ENCODE data around the gene SUSD6.
"Not testable (repeated sequence)": the region's sequence is repeated elsewhere in the genome, so short reads cannot be mapped to it uniquely, and the experiment has no call there.

SUSD6 gene

DNA sequence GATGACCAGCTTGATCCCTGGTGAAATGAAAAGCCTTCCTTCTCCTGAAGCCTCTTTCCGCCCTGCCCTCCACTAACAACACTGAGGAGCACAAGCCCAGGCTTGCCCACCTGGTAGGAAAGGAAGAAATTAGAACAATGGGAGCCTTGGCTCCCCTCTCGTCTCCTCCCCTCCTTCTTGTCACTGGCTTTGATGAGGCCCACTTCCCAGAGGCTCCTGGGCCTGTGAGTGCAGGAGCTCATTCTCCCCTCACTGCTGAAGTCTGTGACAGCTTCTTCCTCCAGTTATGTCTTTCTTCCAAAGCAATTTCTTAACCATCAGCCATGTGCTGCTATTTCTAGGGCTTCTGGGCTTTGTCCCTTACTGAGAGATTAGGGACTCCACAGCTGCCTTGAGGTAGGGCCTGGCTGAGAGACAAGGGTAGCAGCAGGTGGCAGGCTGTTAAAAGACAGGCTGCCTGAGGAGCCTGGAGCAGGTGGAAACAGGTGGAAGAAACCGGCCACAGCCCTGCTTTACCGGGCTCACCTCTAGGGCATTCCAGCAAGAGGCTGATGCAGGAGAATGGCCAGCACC is 101.9 kb downstream of the SUSD6 start:
- peak overlapping the region; percentile 95 for H3K27ac ChIP-seq
- TF ChIP-seq ZFX (IDR thresholded peaks at IDR 0.05), result no peak
- TF ChIP-seq, protein P1, sequence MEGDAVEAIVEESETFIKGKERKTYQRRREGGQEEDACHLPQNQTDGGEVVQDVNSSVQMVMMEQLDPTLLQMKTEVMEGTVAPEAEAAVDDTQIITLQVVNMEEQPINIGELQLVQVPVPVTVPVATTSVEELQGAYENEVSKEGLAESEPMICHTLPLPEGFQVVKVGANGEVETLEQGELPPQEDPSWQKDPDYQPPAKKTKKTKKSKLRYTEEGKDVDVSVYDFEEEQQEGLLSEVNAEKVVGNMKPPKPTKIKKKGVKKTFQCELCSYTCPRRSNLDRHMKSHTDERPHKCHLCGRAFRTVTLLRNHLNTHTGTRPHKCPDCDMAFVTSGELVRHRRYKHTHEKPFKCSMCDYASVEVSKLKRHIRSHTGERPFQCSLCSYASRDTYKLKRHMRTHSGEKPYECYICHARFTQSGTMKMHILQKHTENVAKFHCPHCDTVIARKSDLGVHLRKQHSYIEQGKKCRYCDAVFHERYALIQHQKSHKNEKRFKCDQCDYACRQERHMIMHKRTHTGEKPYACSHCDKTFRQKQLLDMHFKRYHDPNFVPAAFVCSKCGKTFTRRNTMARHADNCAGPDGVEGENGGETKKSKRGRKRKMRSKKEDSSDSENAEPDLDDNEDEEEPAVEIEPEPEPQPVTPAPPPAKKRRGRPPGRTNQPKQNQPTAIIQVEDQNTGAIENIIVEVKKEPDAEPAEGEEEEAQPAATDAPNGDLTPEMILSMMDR (conservative IDR thresholded peaks at IDR 0.05), result no peak; the same call in 1 of the 2 replicates

DNA sequence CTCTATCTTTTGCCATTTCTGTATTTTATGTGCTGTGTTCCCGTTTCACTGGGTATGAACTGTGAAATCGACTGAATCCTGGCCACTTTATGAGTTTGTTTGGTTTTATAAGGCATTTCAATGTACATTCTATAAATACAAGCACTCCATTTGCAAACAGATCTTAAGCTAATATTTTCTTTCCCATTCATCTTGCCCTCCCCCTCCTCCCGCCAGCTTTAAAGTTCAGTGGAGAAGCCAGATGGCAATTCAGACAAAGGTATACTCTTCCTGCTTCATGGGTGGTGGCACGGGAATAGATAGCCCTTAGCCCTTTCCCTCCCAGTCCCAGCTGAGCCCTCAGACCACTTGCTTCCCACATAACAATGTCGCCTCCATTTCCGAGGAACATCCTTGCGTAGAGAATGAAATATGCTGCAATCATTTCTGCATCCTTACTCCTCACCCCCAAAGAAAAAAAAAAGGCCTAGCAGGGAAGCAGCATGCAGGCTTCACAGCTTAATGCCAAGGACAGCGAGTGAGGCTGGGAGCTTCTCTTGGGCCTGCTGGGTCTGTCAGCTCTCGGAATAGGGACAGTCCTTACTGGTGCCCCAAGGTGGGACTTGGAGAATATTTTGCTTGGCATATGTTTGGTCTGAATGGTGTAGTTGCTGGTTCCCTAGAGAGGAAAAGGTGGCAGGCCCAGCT is 102.7 kb downstream of the SUSD6 start:
- peak overlapping the region; percentile 95 for H3K27ac ChIP-seq
- peak; percentile 64 for TF ChIP-seq ZFX (IDR thresholded peaks at IDR 0.05)
- TF ChIP-seq, protein P1 (conservative IDR thresholded peaks at IDR 0.05), result no peak

DNA sequence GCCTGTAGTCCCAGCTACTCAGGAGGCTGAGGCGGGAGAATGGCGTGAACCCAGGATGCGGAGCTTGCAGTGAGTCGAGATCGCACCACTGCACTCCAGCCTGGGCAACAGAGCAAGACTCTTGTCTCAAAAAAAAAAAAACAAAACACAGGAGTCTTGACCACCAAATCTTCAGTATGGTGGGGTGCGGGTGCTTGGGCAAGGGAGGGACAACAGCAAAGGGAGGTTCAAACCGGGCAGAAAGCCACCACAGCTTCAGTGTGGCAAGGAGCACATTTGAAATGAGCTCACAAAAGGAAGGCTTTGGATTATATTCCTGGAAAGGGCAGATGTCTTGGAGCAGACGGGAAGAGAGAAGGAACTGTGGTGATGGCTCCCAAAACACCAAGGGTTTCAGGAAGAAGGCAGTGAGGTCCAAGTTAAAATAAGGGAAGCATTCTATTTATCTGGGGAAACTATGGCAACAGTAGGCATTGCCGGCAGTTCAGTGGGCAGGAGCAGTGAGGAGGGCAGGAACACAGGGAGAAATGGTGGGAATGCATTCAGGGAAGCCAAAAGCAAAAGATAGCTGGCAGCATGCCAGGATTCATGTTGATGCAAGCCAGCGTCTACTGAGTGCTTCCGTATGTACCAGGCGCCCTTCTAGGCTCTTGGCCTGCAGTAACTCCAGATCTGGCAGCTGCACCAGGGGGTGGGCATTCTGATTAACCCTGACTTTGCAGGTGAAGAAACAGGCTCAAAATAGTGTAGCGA is 104.5 kb downstream of the SUSD6 start:
- TF ChIP-seq, protein P1 (conservative IDR thresholded peaks at IDR 0.05), result no peak
- no peak for TF ChIP-seq ZFX (IDR thresholded peaks at IDR 0.05)
- peak overlapping the region; percentile 95 for H3K27ac ChIP-seq

DNA sequence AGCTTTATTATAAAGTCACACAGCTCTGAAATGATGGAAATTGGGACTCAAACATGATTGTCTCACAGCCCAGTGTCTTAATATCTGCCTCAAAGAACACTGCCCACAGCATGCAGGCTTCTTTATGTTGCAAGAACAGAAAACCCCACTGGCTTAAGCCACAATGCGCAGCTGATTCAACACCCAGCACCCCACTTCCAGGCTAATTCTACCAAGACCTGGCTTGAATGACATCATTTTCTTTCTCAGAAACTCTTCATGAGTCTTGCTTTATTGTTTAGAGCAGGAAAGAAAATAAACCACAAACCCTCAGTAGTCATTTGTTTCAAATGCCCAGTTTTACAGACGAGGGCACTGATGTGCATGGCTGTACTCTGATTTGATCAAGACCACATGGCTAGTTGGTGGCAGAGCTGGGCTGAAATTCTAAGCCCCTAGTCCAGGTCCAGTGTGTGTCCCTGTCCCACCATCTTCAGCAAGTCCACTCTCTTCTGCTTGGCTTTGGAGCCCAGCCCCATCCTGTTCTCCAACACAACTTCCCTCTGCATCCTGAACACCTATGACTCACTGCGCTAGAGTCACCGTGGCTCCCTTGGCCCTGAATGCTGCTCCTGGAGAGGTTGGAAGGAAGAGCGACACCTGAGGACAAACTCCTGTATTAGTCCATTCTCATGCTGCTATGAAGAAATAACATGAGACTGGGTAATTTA is 105.2 kb downstream of the SUSD6 start:
- TF ChIP-seq ZFX (IDR thresholded peaks at IDR 0.05), result no peak
- TF ChIP-seq, protein P1 (conservative IDR thresholded peaks at IDR 0.05), result no peak

DNA sequence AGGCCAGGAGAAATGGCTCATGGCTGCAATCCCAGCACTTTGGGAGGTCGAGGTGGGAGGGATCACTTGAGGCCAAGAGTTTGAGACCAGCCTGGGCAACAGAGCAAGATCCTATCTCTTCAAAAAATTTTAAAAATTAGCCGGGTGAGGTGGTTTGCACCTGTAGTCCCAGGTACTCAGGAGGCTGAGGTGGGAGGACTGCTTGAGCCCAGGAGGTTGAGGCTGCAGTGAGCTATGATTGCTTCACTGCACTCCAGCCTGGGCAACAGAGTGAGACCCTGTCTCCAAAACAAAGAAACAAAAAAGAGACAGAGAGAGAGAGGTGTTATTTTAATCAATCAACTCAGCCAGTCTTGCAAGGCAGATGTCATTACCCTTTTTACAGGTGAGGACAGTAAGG is 107.2 kb downstream of the SUSD6 start:
- not testable (repeated sequence) for H3K27ac ChIP-seq

More for the DNA sequence above, 105.2 kb downstream of the SUSD6 start:
- peak overlapping the region; percentile 95 for H3K27ac ChIP-seq

DNA sequence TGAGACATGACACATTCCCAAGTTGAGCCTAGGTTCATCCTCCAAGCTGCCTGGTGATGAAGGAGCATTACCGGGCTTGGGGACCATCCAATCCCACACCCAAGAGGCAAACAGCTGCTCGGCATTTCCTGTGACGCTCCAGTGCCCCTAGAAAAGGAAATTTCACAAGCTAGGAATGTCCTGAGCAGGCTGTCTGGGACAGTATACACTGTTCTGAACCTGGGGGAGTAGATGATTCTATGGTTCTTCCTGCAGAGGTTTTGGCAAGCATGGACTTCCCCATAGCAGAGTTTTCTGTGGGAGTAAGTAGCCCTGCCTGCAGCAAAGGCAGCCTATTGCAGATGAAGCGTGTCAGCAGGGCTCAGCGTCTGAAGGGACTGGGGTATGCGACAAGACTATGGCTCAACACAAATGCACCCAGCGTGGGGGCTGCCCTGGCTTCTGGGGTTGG is 108.1 kb downstream of the SUSD6 start:
- TF ChIP-seq ZFX (IDR thresholded peaks at IDR 0.05), result no peak
- TF ChIP-seq, protein P1 (conservative IDR thresholded peaks at IDR 0.05), result no peak
- no peak overlapping the region for H3K27ac ChIP-seq

DNA sequence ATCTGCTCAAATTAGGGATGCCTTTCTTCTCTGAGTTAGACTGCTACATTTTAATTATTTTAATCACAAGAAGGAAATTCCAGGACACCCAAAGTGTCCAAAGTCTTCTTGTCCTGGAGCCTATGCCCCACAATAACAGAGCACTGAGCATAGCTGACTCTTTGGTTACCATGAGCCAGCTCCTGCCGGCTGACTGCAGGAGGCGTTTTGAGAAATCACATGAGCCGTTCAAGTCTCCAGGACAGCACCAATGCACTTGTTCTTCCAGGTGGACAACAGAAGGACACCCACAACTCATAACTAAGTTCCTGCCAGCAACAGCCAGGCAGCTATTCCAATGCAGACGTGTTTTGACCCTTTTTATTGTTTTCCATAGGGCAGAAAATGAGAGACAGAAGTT is 109.5 kb downstream of the SUSD6 start:
- H3K27ac ChIP-seq, result no peak overlapping the region
- TF ChIP-seq, protein P1 (conservative IDR thresholded peaks at IDR 0.05), result no peak
- TF ChIP-seq ZFX (IDR thresholded peaks at IDR 0.05), result no peak
